Stimulated activated CD4-positive, alpha-beta T cell treated with anti-CD3 and anti-CD28 coated beads, Interleukin-12 subunit alpha, Interleukin-12 subunit beta, amount 100 ng/mL, for 24 hours (primary cell): ENCODE measurements around the gene ATP23.

Source experiments
- DNase-seq, 2 experiments: peaks; one replicate each; pipeline ENCODE4 v3.0.0-alpha.2; 2020; ENCODE audit warnings: low read depth in 2 of 2

ATP23 gene

GRCh38 chr12:57983146-57983857 is 41.9 kb downstream of the ATP23 start:
- DNase-seq = peak in 1 of 2 experiments; percentile 6

GRCh38 chr12:57983858-57984505 is 42.6 kb downstream of the ATP23 start:
- DNase-seq = no peak

- DNase-seq = no peak
These were observed 43.3 kb downstream of the ATP23 start for GRCh38 chr12:57984629-57985151.

GRCh38 chr12:57985685-57986084 is 44.3 kb downstream of the ATP23 start:
- no peak for DNase-seq

GRCh38 chr12:57989838-57990237 is 48.5 kb downstream of the ATP23 start:
- DNase-seq = no peak

DNA sequence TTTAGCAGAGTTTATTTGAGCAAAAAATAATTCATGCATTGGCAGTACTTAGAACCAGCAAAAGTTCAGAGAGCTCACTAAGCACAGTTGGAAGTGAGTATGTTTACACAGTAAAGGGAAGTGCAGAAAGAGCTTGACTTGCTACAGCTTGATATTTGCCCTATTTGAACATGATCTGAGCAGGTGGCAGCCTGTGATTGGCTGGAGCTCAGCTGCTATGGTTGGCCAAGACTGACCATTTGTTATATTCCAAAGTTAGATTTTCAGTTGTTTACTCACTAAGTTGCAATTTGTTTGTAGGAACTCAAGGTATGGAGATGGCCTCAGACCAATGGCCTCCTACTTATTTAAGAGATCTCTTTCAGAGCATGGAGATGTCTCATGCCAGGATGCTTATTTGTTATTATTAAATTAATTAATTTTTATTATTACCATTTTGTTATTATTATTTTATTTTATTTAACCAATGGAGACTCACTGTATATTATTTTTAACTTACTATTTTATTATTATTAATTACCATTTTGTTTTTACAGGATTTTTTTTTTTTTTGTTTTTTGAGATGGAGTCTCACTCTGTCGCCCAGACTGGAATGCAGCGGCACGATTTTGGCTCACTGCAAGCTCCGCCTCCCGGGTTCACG is 49.0 kb downstream of the ATP23 start:
- no peak for DNase-seq

- no peak for DNase-seq
These were observed 50.6 kb downstream of the ATP23 start for GRCh38 chr12:57992001-57992400.

GRCh38 chr12:57993030-57993429 is 51.7 kb downstream of the ATP23 start:
- DNase-seq = no peak

DNA sequence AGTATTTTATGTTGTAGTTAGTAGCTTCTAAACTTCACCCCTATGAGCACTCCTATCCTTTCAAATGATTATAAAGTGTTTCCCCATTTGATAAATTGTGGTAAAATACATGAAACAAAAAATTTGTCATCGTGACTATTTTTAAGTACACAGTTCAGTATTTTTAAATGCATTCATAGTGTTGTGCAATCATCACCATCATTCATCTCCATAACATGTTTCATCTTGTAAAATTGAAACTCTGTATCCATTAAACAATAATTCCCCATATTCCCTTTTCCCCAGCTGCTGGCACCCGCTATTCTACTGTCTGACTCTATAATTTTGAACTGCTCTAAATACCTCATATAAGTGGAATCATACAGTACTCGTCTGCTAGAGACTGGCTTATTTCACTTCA is 52.5 kb downstream of the ATP23 start:
- no peak for DNase-seq

- DNase-seq = no peak
These were observed 55.2 kb downstream of the ATP23 start for GRCh38 chr12:57996520-57996919.

- DNase-seq = no peak
These were observed 56.9 kb downstream of the ATP23 start for GRCh38 chr12:57998251-57998650.

DNA sequence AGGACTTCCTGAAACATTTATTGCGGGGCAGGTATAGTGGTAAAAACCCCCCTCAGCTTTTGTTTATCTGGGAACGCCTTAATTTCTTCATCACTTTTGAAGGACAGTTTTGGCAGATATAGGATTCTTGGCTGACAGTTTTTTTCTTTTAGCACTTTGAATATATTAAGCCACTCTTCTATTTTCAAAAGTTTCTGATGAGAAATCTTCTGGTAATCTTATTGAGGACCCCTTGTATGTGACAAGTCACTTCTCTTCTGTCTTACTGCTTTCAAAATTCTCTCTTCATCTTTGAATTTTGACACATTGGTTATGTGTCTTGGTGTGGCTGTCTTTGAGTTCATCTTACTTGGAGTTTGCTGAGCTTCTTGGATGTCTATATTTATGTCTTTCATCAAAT is 59.1 kb downstream of the ATP23 start:
- no peak for DNase-seq

- no peak for DNase-seq
These were observed 66.5 kb downstream of the ATP23 start for GRCh38 chr12:58007875-58008274.

DNA sequence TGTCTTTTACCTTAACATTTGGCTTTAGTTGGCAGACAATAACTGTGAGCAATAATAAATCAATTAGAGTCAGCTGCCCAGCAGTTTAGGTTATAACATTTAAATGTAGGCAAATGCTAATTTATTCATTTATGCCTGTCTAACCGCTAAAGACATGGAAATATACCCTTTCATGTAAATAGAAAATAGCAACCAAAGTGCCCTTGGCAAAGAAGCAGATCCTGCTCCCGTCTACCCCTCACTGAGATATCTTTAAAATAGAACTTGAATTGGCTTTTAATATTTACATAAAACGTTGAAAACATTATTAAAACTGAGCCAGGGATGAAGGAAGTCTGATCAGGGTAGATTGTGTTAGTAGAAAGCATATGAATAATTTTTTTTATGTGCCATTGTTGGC is 67.3 kb downstream of the ATP23 start:
- no peak for DNase-seq
